GM23338 (cell line): ENCODE measurements around the gene TTC33. TPM values are rescaled to one million over a fixed set of nuclear protein-coding genes. Genes with fewer than 3 reads are reported as not detected.

Experiments used
- ATAC-seq: fragments of 200-7000 bp; cut with Tn5 transposase; 3 replicates; pipeline ENCODE4 v1.9.1; 2020
- DNase-seq: peaks from one replicate; pipeline ENCODE4 v3.0.0-alpha.2; 2015; ENCODE audit warnings: low spot score
- H2AFZ ChIP-seq: fragments of 200-600 bp; sonication (generic); 2 replicates; pipeline ENCODE4 v1.8.0; 2016; ENCODE audit warnings: antibody characterized with exemption, mild to moderate bottlenecking, moderate library complexity
- H3F3A ChIP-seq: fragments of 200-600 bp; sonication (generic); replicated peaks from 2 replicates; pipeline ENCODE4 v1.8.0; 2017; ENCODE audit warnings: antibody characterized with exemption, mixed run types, low read depth
- H3K27ac ChIP-seq: fragments of 200-600 bp; sonication (generic); 2 replicates; pipeline ENCODE4 v1.6.1; 2016; ENCODE audit warnings: low read depth
- H3K27me3 ChIP-seq: fragments of 200-600 bp; sonication (generic); 2 replicates; pipeline ENCODE4 v1.8.0; 2016; ENCODE audit warnings: mild to moderate bottlenecking, mixed run types, moderate library complexity; ENCODE audit not compliant: insufficient read depth
- H3K36me3 ChIP-seq: fragments of 200-600 bp; sonication (generic); 2 replicates; pipeline ENCODE4 v1.8.0; 2016; ENCODE audit warnings: mild to moderate bottlenecking; ENCODE audit not compliant: insufficient read depth
- H3K4me1 ChIP-seq: fragments of 200-600 bp; sonication (generic); 2 replicates; pipeline ENCODE4 v1.8.0; 2016; ENCODE audit warnings: mild to moderate bottlenecking, moderate library complexity; ENCODE audit not compliant: insufficient read depth
- H3K4me2 ChIP-seq: fragments of 200-600 bp; sonication (generic); 2 replicates; pipeline ENCODE4 v1.7.1; 2017; ENCODE audit warnings: mixed run types
- H3K4me3 ChIP-seq: fragments of 200-600 bp; sonication (generic); 2 replicates; pipeline ENCODE4 v1.6.1; 2016; ENCODE audit warnings: mixed run types
- H3K79me2 ChIP-seq: fragments of 200-600 bp; sonication (generic); replicated peaks from 2 replicates; pipeline ENCODE4 v1.8.0; 2017; ENCODE audit warnings: mild to moderate bottlenecking; ENCODE audit not compliant: insufficient read depth
- H3K9me2 ChIP-seq: fragments of 200-600 bp; sonication (generic); 2 replicates; pipeline ENCODE4 v1.8.0; 2017; ENCODE audit not compliant: insufficient read depth
- H4K20me1 ChIP-seq: fragments of 200-600 bp; sonication (generic); replicated peaks from 2 replicates; pipeline ENCODE4 v1.8.0; 2017; ENCODE audit warnings: mild to moderate bottlenecking; ENCODE audit not compliant: insufficient read depth
- H3K27ac Mint-ChIP-seq: 2 replicates; pipeline ENCODE4 v1.8.0; 2020; ENCODE audit warnings: inconsistent platforms, mild to moderate bottlenecking, moderate library complexity, mixed read lengths
- H3K27me3 Mint-ChIP-seq: 3 replicates; pipeline ENCODE4 v1.8.0; 2022; ENCODE audit warnings: low read depth, mild to moderate bottlenecking, moderate library complexity, mixed read lengths, inconsistent platforms; ENCODE audit not compliant: insufficient read depth, poor library complexity
- H3K36me3 Mint-ChIP-seq: 3 replicates; pipeline ENCODE4 v1.8.0; 2021; ENCODE audit warnings: low read depth, mild to moderate bottlenecking, inconsistent platforms, moderate library complexity, mixed read lengths
- H3K4me1 Mint-ChIP-seq: 3 replicates; pipeline ENCODE4 v1.8.0; 2020; ENCODE audit warnings: mild to moderate bottlenecking, inconsistent platforms, mixed read lengths
- H3K4me3 Mint-ChIP-seq: 3 replicates; pipeline ENCODE4 v1.8.0; 2021; ENCODE audit warnings: moderate library complexity, mild to moderate bottlenecking, inconsistent platforms, mixed read lengths
- H3K9me3 Mint-ChIP-seq: 3 replicates; pipeline ENCODE4 v1.8.0; 2020; ENCODE audit warnings: moderate library complexity, mild to moderate bottlenecking, inconsistent platforms, mixed read lengths
- CTCF ChIP-seq, 2 experiments: fragments of 200-600 bp in 1 of 2; sonication (generic) in 1 of 2; conservative IDR thresholded peaks; 2 replicates each; pipeline versions ENCODE4 v1.5.1 to v1.6.1; 2016 to 2017; ENCODE audit warnings: antibody characterized with exemption in 2 of 2, low read depth in 2 of 2, mild to moderate bottlenecking in 2 of 2, moderate library complexity in 1 of 2
- EZH2 ChIP-seq: fragments of 200-600 bp; sonication (generic); IDR thresholded peaks from one replicate; pipeline ENCODE4 v1.8.0; 2017; ENCODE audit warnings: antibody characterized with exemption, mild to moderate bottlenecking, low read depth; ENCODE audit not compliant: unreplicated experiment
- EZH2phosphoT487 ChIP-seq: fragments of 200-600 bp; sonication (generic); IDR thresholded peaks from one replicate; pipeline ENCODE4 v1.8.1; 2018; ENCODE audit warnings: antibody characterized with exemption; ENCODE audit not compliant: unreplicated experiment
- JUNB ChIP-seq: IDR thresholded peaks from one replicate; pipeline ENCODE4 v1.6.1; 2016; ENCODE audit warnings: antibody characterized with exemption; ENCODE audit not compliant: unreplicated experiment
- NANOG ChIP-seq: IDR thresholded peaks from 2 replicates; pipeline ENCODE4 v1.6.1; 2016; ENCODE audit warnings: antibody characterized with exemption, borderline replicate concordance
- STAT1 ChIP-seq: IDR thresholded peaks from one replicate; pipeline ENCODE4 v1.6.1; 2016; ENCODE audit warnings: antibody characterized with exemption; ENCODE audit not compliant: unreplicated experiment
- ZNF114 ChIP-seq: fragments of 250-450 bp; sonication (Bioruptor Pico); IDR thresholded peaks from 2 replicates; pipeline ENCODE4 v1.5.0; 2020; ENCODE audit warnings: mild to moderate bottlenecking, moderate library complexity
- polyA plus RNA-seq: library from polyadenylated mRNA; unstranded; fragments of >200 nt; fragmentation: Nextera tagmentation; extraction: Ambion mirVana; gene quantifications from 2 replicates; pipeline ENCODE4 v1.2.1, GENCODE V29; 2016
- total RNA-seq: library from RNA; depleted of rRNA; stranded (reverse); fragments of >200 nt; shearing (Covaris generic); gene quantifications from 2 replicates; pipeline ENCODE4 v1.2.3, GENCODE V29; 2014
- TF ChIP-seq, protein P1 (sequence below): IDR thresholded peaks from one replicate; pipeline ENCODE4 v1.6.1; 2018; ENCODE audit warnings: antibody characterized with exemption; ENCODE audit not compliant: unreplicated experiment
- TF ChIP-seq, protein P2 (sequence below): fragments of 250-450 bp; sonication (Bioruptor Pico); IDR thresholded peaks from 2 replicates; pipeline ENCODE4 v1.5.0; 2020; ENCODE audit warnings: mild to moderate bottlenecking, moderate library complexity

The TTC33 gene
- total and polyA plus RNA-seq, 2 experiments from 2014 or later, result 4.1 to 11.5 TPM

DNA sequence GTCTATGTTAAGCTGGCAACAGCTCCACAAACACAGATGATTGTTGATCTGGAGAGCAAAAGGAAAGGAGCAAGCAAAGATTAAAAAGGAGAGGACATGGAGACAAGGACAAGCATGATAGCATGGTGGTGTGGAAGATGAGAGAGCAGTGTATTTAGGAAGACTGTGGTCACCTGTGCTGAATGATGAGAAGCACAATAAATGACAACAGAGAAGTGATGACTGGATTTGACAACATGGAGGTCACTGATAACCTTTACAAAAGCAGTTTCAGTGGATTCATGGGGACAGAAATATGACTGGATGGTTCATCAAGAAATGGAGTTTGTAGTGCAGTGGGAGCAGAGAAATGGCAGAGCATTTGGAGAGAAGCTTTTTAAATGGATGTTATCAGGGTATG is 20.2 kb downstream of the TTC33 start (continued):
- TF ChIP-seq NANOG, result no peak
- TF ChIP-seq CTCF (conservative IDR thresholded peaks at IDR 0.05; ENCODE audit: low read depth in 2 of 2), result no peak
- no peak for TF ChIP-seq EZH2phosphoT487
- TF ChIP-seq, protein P1, sequence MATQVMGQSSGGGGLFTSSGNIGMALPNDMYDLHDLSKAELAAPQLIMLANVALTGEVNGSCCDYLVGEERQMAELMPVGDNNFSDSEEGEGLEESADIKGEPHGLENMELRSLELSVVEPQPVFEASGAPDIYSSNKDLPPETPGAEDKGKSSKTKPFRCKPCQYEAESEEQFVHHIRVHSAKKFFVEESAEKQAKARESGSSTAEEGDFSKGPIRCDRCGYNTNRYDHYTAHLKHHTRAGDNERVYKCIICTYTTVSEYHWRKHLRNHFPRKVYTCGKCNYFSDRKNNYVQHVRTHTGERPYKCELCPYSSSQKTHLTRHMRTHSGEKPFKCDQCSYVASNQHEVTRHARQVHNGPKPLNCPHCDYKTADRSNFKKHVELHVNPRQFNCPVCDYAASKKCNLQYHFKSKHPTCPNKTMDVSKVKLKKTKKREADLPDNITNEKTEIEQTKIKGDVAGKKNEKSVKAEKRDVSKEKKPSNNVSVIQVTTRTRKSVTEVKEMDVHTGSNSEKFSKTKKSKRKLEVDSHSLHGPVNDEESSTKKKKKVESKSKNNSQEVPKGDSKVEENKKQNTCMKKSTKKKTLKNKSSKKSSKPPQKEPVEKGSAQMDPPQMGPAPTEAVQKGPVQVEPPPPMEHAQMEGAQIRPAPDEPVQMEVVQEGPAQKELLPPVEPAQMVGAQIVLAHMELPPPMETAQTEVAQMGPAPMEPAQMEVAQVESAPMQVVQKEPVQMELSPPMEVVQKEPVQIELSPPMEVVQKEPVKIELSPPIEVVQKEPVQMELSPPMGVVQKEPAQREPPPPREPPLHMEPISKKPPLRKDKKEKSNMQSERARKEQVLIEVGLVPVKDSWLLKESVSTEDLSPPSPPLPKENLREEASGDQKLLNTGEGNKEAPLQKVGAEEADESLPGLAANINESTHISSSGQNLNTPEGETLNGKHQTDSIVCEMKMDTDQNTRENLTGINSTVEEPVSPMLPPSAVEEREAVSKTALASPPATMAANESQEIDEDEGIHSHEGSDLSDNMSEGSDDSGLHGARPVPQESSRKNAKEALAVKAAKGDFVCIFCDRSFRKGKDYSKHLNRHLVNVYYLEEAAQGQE, result no peak

- no peaks in the 10 kb centered on the region; the same call in 2 of the 3 replicates for H3K4me1 Mint-ChIP-seq
- Histone ChIP-seq H4K20me1 (no peaks in the 10 kb centered on the region; the same call in 1 of the 2 replicates), H3F3A (no peaks in the 10 kb centered on the region), H2AFZ (no peak overlapping the region), H3K27me3 (no peaks in the 10 kb centered on the region), H3K4me2 (no peak overlapping the region), H3K79me2 (no peaks in the 10 kb centered on the region), H3K27ac (no peak overlapping the region), H3K36me3 (no peaks in the 10 kb centered on the region), H3K4me3 (no peak overlapping the region), H3K9me2 (no peaks in the 10 kb centered on the region), H3K4me1 (no peaks in the 10 kb centered on the region)
- H3K36me3 Mint-ChIP-seq, result peaks cover 4% of the 10 kb centered on the region; the same call in 1 of the 3 replicates
- TF ChIP-seq EZH2, result no peak
- TF ChIP-seq JUNB, result no peak
- TF ChIP-seq EZH2phosphoT487, result no peak
- no peak for TF ChIP-seq NANOG
- no peak for TF ChIP-seq ZNF114 (CRISPR knock-in tag)
- TF ChIP-seq, protein P2, sequence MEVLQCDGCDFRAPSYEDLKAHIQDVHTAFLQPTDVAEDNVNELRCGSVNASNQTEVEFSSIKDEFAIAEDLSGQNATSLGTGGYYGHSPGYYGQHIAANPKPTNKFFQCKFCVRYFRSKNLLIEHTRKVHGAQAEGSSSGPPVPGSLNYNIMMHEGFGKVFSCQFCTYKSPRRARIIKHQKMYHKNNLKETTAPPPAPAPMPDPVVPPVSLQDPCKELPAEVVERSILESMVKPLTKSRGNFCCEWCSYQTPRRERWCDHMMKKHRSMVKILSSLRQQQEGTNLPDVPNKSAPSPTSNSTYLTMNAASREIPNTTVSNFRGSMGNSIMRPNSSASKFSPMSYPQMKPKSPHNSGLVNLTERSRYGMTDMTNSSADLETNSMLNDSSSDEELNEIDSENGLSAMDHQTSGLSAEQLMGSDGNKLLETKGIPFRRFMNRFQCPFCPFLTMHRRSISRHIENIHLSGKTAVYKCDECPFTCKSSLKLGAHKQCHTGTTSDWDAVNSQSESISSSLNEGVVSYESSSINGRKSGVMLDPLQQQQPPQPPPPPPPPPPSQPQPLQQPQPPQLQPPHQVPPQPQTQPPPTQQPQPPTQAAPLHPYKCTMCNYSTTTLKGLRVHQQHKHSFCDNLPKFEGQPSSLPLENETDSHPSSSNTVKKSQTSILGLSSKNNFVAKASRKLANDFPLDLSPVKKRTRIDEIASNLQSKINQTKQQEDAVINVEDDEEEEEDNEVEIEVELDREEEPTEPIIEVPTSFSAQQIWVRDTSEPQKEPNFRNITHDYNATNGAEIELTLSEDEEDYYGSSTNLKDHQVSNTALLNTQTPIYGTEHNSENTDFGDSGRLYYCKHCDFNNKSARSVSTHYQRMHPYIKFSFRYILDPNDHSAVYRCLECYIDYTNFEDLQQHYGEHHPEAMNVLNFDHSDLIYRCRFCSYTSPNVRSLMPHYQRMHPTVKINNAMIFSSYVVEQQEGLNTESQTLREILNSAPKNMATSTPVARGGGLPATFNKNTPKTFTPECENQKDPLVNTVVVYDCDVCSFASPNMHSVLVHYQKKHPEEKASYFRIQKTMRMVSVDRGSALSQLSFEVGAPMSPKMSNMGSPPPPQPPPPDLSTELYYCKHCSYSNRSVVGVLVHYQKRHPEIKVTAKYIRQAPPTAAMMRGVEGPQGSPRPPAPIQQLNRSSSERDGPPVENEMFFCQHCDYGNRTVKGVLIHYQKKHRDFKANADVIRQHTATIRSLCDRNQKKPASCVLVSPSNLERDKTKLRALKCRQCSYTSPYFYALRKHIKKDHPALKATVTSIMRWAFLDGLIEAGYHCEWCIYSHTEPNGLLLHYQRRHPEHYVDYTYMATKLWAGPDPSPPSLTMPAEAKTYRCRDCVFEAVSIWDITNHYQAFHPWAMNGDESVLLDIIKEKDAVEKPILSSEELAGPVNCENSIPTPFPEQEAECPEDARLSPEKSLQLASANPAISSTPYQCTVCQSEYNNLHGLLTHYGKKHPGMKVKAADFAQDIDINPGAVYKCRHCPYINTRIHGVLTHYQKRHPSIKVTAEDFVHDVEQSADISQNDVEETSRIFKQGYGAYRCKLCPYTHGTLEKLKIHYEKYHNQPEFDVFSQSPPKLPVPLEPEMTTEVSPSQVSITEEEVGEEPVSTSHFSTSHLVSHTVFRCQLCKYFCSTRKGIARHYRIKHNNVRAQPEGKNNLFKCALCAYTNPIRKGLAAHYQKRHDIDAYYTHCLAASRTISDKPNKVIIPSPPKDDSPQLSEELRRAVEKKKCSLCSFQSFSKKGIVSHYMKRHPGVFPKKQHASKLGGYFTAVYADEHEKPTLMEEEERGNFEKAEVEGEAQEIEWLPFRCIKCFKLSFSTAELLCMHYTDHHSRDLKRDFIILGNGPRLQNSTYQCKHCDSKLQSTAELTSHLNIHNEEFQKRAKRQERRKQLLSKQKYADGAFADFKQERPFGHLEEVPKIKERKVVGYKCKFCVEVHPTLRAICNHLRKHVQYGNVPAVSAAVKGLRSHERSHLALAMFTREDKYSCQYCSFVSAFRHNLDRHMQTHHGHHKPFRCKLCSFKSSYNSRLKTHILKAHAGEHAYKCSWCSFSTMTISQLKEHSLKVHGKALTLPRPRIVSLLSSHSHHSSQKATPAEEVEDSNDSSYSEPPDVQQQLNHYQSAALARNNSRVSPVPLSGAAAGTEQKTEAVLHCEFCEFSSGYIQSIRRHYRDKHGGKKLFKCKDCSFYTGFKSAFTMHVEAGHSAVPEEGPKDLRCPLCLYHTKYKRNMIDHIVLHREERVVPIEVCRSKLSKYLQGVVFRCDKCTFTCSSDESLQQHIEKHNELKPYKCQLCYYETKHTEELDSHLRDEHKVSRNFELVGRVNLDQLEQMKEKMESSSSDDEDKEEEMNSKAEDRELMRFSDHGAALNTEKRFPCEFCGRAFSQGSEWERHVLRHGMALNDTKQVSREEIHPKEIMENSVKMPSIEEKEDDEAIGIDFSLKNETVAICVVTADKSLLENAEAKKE (CRISPR knock-in tag), result no peak
- no peak for TF ChIP-seq CTCF (conservative IDR thresholded peaks at IDR 0.05; ENCODE audit: low read depth in 2 of 2)
- no peak for TF ChIP-seq STAT1
- H3K27ac Mint-ChIP-seq, result no peak overlapping the region
- no peaks in the 10 kb centered on the region for H3K9me3 Mint-ChIP-seq
- H3K4me3 Mint-ChIP-seq, result no peak overlapping the region
- ATAC-seq (no peak), DNase-seq (no peak)
- peaks cover 2% of the 10 kb centered on the region for H3K27me3 Mint-ChIP-seq
These were observed 20.8 kb downstream of the TTC33 start for GRCh38 chr5:40734986-40735385.
